Stimulated activated CD8-positive, alpha-beta memory T cell treated with anti-CD3 and anti-CD28 coated beads, Interleukin-4, amount 100 ng/mL, for 1 hour (primary cell): Measurements from ENCODE around the gene GPC3.
"Not testable (repeated sequence)": the region's sequence is repeated elsewhere in the genome, so short reads cannot be mapped to it uniquely, and the experiment has no call there.

Experiments
- DNase-seq, 2 donors: peaks; one replicate each; pipeline ENCODE4 v3.0.0-alpha.2; 2020; ENCODE audit warnings: low read depth in 2 of 2, low spot score in 1 of 2

Gene GPC3

DNA sequence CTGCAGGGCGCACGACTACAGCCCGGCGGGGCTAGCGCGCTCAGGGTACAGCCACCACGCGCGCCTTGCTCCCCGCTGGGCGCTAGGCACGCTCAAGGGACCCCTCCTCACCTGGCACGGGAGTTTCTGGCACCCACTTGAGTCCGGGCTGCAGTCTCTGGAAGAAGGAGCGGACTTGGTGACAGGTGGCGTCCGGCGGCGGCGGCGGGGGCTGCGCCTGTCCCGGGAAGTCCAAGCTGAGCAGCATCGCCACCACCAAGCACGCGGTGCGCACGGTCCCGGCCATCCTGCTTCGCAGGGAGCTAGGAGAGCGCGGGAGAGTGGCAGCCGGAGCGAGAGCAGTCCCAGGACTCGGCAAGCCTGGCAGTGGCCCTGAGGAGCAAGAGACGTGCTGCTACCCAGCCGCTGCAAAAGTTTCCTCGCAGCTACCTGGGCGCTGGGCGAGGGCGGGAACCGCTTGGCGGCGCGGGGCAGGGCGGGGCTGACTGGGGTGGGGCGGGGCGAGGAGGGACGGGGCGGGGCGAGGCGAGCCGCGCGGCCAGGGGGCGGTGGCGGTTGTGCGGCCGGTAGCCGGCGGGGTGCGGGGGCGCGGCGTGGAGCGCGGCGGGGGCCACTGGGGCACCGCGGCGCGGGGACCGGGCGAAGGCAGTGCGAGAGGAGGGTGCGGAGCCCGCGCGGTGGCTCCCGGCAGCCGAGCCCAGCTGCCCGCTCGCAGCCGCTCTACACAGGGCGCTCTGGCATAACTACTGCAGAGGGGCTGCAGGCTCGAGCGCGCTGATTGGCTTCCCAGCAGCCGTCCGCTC is at the start of gene GPC3:
Gene GPC3 (minus strand): TSS at position 431 of the 803 bp plus-strand sequence.
- DNase-seq = no peak

DNA sequence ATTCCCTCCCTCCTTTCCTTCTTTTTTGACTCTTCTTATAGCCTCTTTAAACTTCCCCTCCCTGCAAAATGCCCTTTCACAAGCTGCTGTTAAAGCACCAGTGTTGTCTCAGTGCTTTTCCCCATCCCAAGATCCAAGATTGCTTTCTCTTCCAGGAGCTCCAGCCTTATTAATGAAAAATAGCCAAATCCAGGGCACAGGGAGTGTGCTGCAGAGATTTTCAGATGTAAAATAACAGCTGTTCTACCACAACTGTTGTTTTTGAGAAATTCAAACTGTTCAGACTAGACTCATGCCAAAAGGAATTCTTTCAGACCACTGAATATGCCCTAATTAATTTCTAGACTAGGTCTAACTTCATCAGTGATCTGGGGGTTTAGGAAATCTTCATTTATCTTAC is 47.0 kb upstream of the GPC3 start:
- DNase-seq = no peak

DNA sequence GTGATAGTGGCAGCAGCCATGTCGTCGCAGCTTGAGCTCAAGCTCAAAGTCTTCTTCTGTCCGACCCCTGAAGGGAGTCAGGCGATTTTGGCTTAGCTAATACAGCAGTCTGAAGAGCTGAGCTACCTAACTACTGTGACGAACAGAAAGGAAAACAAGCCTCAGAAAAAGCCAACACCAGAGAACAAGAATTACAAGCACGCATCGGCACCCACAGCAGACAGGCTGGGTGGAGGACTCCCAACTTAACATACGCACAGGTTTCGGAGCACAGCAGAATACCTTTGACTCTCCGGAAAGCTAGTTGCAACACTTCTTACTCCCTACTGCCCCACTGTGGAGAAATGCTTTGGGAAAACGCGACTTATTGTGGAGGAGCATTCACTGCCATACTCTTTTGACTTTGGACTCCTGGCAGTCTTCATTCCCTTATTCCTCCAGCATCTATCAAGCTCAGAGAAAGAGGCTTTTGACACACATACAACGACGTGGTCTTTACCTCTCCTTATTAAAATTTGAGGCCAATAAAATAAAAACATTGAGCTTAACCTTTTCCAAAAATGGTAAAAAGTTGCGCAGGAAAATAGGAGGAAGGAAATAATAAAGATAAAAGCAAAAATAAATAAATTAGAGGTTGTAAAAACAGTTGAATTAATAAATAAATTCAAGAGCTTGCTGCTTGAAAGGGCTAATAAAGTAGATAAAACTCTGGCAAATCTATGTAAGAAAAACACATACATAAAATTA is 41.3 kb upstream of the GPC3 start:
- no peak for DNase-seq

DNA sequence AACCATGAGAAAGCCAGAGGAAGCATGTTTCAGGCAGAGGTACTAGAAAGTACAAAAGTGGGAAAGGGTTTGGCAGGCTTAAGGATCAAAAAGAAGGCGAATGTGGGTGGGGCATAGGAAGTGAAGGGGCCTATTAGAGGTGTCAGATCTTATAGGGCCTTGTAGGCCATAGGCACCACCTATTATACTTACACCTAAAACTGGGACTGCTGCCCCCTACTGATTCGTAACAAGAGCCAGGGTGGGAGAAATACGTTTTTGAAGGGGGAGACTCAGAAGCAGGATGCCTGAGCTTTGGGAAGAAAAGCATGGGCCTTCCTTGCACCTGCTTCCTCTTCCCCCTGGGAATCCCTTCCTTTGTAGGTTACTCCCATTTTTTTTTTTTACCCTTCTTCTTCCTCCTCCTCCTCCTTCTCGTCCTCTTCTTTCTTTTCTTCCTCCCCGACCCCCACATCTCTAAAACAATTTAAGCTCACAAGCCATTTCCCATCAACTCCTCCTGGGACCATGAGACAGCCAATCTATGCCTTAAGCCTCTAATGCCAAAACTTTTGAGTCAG is 40.7 kb upstream of the GPC3 start:
- DNase-seq = no peak

DNA sequence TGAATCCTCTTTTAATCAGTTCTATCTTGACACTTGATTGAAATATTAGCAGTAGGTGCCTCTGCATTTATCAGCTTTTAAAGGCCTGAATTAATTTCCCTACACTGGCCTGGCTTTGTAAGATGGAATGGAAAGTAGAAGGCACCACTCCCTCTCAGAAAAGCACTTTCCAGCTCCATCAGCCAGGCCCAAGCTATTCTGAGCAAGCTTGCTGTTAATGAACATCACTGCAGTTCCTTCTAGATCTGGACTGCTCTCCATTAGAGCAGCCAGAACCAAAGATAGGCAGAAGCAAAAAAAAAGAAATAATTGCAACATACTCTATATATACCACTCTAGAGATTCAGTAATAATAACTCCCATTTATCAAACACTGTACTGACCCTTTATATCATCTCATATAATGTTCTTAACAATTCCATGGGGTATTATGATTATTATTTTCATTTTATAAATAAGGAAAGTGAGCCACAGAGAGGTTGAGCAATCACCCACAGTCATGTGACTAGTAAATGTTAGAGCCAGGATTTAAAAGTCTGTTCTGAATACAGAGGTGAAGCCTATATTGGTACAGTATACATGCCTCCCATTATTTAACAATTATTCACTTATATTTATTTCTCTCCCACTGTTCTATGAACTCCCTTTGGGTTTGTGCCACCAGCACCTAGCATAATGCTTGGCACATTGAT is 39.4 kb upstream of the GPC3 start:
- DNase-seq = no peak

DNA sequence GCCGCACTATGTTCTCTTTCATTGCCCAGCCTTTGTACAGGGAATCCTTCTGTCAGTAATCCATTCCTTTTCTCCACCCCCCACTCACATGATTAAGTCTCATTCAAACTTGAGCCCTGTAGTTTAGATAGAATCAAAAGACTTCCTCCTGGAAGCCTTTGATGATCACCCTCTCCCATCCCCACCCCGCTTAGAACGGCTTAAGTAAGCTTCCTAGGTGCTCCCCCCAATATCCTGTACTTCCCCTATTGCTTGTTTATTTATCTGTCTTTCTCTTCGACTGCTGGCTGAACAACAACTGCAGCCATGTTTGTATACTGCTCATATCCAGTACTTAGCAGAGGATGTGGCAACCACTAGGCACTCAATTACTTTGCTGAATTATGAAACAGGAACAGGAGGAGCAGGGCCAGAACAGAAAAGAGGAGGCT is 38.5 kb upstream of the GPC3 start:
- DNase-seq = no peak

DNA sequence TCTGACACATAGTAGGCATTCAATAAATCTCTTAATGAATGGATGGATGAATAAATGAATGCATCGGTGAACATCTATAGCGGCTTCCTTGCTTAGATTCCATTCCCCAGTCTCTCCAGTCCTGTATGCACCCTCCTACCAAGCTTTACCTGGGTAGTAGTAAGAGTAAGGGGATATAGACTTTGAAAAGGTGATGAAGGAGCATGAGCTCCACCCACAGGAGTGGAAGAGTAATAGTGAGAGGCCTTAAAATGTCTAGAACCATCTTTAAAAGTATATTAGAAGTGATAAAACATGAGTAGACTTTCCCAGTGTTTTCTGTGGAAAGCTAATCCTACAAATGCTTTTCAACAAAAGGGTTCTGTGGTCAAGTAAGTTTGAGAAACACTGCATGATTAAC is 35.5 kb upstream of the GPC3 start:
- DNase-seq = no peak

DNA sequence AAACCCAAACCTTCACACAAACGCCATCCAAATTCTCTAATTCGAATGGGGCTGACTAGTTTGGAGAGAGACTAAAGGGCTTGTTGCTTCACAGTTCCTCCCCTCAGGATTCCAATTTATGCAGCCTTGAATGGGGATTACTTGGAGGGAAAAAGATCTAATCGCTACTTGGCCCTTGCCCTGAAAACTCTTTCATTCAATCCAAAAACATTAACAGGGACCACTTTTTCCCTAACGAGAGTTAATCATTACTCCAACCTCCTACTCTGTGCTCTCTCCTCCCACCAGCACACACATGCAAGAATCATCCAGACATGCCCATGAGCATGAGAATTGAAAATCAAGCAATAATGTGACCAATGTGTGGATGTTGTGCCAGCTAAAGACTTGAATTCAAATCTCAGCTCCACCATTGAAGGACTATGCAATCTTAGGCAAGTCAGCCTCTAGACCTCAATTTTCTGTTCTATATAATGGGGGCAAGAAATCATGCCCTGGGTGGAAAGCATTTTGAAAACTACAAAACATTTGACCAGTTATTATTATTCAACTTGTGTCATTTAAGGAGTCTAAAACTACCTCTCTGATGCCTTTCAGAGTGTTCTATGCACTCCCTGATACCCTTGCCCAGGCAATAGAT is 34.3 kb upstream of the GPC3 start:
- DNase-seq = no peak

DNA sequence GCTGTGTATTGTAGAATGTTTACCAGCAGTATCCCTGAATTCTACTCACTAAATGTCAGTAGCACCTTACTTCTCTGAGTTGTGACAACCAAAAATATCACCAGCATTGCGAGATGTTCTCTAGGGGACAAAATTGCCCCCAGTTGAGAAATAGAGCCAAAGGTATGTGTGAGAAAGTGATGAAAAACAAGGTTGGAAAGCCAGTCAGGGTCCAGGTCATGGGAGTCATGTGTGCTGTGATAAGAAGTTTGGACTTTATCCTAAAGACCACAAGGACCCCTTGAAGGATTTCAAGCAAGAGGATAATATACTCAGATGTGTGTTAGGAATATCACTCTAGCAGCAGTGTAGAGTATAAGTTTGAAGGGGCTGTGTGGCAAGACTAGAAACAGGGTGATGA is 30.9 kb upstream of the GPC3 start:
- DNase-seq = not testable (repeated sequence)

DNA sequence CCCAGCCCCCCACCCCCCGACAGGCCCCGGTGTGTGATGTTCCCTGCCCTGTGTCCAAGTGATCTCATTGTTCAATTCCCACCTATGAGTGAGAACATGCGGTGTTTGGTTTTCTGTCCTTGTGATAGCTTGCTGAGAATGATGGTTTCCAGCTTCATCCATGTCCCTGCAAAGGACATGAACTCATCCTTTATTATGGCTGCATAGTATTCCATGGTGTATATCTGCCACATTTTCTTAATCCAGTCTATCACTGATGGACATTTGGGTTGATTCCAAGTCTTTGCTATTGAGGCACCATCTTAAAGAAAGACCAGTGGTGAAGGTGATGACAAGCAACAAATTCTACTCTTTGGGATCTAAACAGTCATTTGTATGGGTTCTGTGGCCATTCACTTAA is 30.1 kb upstream of the GPC3 start:
- DNase-seq = not testable (repeated sequence)

DNA sequence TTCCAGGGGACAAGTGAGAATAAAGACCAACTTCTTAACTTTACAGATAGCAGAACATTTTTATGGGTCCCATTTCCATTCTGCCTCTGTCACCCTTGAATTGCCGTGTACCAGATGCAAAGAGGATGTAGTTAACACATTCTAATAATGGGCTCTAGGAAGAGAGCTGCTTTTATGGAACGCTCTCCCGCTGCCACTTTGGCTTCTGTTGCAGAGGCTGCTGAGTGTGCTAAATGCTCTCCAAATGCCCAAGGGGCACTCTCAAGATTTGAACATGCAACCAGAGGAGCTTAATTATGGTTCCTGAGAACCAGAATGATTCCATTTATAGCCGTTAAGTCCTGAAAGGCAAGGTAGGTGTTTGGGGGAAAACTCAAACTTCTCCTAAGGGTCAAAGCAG is 28.1 kb upstream of the GPC3 start:
- no peak for DNase-seq

DNA sequence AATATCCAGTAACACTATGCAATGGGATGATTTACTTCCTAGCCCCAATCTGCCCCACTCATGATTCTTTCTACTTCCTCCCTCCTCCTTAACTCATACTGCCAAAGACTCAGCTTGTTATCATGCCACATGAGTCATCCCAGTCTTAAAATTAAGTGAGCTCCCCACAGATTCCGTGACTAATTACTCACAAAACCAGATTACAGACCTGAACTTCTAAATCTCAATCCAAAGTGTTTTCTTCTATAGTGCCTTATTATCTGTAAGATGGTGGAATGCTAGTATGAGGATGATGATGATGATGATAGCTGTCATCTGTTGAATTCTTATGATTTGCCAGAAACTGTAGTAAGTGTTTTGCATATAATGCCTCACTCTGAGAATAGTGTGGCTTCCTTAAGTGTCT is 27.7 kb upstream of the GPC3 start:
- DNase-seq = no peak

DNA sequence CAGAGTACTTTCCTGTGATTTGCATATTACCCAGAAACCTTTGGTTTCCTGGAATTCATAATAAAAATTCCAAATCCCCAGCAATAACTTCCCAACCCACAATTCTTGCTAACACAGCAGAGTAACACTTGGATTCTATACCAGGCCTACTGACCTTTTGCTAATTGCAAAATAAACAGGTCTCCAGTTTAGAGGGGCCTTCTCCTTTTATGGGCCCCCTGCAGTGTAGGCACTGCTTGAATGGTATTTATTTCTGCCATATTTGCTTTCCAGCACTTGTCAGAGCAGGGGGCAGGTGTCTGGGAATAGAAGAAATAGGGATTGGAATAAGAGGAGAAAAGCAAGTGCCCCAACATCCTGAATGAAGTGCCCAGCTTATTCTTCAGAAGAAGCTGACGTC is 25.3 kb upstream of the GPC3 start:
- no peak for DNase-seq

DNA sequence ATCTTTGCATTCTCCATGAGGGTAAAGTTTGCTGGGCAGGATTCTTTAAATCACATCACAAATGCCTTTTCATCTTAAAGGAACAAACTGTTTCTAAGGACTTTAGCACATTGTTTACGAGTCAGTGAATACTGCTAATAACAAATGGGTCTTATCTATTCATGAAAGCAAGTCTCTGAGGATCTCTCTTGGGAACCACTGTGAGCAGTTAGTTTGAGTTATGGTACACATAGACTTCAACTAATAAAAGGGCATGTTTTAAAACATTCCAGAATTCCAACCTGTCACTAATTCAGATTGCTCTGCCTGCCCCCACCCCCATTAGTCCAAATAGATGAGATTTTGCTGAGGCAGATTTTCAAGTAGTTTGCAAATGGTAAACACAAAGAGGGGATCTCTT is 22.3 kb upstream of the GPC3 start:
- no peak for DNase-seq

DNA sequence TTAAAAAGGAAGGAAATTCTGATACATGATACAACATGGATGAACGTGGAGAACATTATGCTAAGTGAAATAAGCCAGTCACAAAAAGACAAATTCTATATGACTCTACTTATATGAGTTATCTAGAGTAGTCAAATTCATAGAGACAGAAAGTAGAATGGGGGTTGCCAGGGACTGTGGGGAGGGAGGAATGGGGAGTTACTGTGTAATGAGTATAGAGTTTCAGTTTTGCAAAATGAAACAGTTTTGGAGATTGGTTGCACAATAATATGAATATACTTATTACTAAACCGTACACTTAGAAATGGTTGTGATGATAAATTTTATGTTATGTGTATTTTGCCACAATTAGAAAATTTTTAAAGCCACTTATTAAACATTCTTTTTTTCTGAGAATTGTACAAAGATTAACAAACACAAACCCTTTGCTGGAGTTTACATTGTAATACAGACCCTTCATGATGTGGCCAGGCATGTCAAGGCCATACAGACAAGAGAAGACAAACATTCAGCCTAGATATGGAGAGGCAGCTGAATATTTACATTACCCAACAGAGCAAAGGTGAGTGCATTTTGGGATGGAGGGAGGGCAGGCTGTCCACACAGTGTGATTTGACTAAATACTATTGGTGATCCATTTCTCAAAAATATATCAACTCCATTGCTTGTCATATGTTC is 21.2 kb upstream of the GPC3 start:
- no peak for DNase-seq

DNA sequence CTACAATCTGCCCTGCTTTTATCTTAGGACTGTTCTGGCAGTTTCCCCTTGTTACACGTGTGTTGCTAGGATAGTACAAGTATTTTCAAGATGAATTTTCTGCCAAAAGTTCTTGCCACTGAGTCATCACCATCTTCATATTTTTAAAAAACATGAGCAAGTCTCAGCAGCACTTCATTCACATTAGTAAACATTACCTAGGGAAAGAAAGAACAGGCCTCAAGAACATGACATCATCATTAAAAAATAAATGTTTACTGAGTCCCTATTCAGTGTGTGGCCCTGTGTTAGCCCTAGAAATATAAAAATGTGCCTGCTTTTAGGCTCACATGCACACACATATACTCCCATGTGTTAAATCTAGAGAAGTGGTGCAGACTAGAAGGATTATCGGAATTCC is 18.7 kb upstream of the GPC3 start:
- no peak for DNase-seq

DNA sequence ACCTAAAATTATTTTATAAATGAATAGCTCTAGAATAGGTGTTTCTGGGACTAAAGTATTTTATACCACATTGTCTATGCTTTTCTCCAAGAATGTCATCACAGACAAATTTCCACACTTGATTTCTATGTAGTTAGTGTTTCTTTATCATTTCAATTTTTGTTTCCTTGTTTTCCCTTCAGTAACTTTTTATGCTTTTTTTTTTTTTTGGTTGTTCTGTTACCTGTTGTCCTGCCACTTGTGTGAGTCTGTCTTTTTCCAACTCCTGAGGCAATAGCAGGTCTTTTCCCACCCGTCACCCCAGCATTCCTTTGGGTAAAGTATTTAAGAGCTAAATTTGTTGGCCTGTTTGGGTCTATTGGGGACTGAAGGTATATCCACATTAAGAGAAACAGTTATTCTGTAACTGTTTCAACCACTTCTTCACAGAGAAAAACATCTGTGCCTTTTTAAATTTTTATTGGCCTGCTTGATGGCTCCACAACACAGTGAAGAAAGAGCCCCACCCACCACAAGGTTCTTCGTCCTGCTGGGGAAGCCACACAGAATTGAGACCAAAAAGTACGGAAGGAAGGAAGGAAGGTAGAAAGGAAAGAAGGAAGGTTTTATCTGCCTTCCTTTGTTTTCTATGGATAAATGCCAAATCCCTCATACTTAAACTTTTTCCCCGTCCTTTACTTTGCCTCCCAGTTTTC is 17.7 kb upstream of the GPC3 start:
- no peak for DNase-seq

DNA sequence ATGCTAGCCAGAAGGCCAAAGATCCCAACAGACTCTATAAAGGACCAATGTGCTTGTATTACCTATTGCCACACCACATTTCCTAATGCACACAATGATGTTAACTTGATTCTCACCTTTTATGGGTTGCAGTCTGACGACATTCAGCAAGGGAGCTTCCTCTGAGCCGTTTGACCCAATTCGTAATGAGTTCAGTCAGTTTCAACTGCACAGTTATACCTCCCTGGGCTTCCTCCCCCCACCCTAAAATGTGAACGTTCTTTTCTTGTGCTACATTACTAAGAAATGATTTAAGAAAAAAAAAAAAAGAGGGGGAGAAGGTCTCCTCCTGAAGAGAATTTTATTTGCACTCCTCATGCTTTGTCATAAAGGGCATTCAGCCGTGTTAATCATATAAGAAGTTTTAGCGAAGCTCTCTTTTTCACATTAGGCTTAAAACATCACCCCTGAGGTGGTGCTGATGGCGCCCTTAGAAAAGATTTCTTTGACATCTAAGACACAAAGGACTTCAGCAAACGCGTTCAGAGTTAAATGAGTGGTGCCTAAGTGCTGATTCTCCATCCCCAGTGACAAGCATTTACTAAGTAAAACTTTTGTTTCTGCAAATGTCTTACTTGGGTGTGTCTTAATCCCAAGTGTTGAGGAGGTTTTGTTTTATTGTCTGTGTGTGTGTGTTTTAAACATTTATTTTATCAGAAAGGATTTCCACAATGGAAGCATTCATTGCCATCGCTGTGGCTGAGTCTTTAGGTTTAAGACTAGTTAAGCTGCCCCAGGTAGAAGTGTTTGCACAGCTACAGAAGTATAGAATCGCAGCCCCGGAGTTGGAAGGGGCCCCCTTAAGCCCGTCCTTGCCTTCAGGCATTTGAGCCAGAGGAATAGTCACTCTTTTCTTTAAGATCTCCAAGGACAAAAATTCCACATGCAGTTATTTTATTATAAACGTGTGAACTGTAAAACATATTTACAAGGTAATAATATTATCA is 15.2 kb upstream of the GPC3 start:
- no peak for DNase-seq
